GM12878 (cell line): ENCODE measurements around the gene MEGF11. TPM values are rescaled to one million over a fixed set of nuclear protein-coding genes. Genes with fewer than 3 reads are reported as not detected.

Experiments used
- ATAC-seq: fragments of 200-7000 bp; cut with Tn5 transposase; 3 replicates; pipeline ENCODE4 v1.9.1; 2020; ENCODE audit warnings: mild to moderate bottlenecking, moderate library complexity
- BruUV-seq: library from RNA; stranded (reverse); fragments of 400-500 nt; replicated peaks from 2 replicates; lab custom pipeline; 2021; lab: Mats Ljungman, UMichigan
- CTCF ChIA-PET: fragments of 300-600 bp; sonication (Branson Sonifier 250); formaldehyde crosslinking; extraction: SDS; loops from one replicate; lab custom pipeline; 2021; ENCODE audit warnings: inconsistent platforms; lab: Yijun Ruan, JAX
- POLR2A ChIA-PET: fragments of 350-600 bp; formaldehyde crosslinking; extraction: SDS; loops from one replicate; lab custom pipeline; 2021; ENCODE audit warnings: inconsistent platforms; lab: Charles Lee
- RAD21 ChIA-PET: fragments of 300-600 bp; sonication (Branson Sonifier 250); formaldehyde crosslinking; loops from one replicate; lab custom pipeline; 2023; ENCODE audit warnings: antibody characterized with exemption; ENCODE audit not compliant: unreplicated experiment; lab: Charles Lee
- SMC1A ChIA-PET: fragments of 300-600 bp; sonication (Branson Sonifier 250); formaldehyde crosslinking; loops from one replicate; lab custom pipeline; 2023; ENCODE audit not compliant: unreplicated experiment, uncharacterized antibody; lab: Charles Lee
- DNase-seq: peaks from one replicate; pipeline ENCODE4 v3.0.0-alpha.2; 2011; ENCODE audit warnings: low read depth, low spot score
- FAIRE-seq: peaks from 3 replicates; lab custom pipeline; 2011; peaks lifted over from hg19 to GRCh38; lab: Jason Lieb, UNC
- H2AFZ ChIP-seq: 2 replicates; pipeline ENCODE4 v1.6.0; 2011; ENCODE audit warnings: low read depth, low read length, control low read depth; ENCODE audit not compliant: control insufficient read depth
- H3K27ac ChIP-seq: 2 replicates; pipeline ENCODE4 v1.5.1; 2011; ENCODE audit warnings: control low read depth; ENCODE audit not compliant: control insufficient read depth, insufficient read depth
- H3K27me3 ChIP-seq, 2 experiments: replicated peaks in 1 of 2; 2 replicates each; pipeline versions ENCODE4 v1.6.0 to v1.6.1; 2011; ENCODE audit warnings: low read length in 1 of 2; ENCODE audit not compliant: control insufficient read depth in 2 of 2, insufficient read depth in 2 of 2
- H3K36me3 ChIP-seq, 2 experiments: 2 replicates each; pipeline ENCODE4 v1.5.1; 2011; ENCODE audit warnings: low read length in 1 of 2; ENCODE audit not compliant: control insufficient read depth in 2 of 2, insufficient read depth in 2 of 2
- H3K4me1 ChIP-seq: 2 replicates; pipeline ENCODE4 v1.6.1; 2011; ENCODE audit warnings: mild to moderate bottlenecking, low read length, moderate library complexity, mixed read lengths; ENCODE audit not compliant: control insufficient read depth, insufficient read depth
- H3K4me2 ChIP-seq: 2 replicates; pipeline ENCODE4 v1.6.0; 2011; ENCODE audit warnings: control low read depth; ENCODE audit not compliant: control insufficient read depth, insufficient read depth
- H3K4me3 ChIP-seq: fragments of 200-600 bp; sonication (generic); 2 replicates; pipeline ENCODE4 v1.5.1; 2016
- H3K79me2 ChIP-seq: 2 replicates; pipeline ENCODE4 v1.6.0; 2011; ENCODE audit warnings: low read length; ENCODE audit not compliant: control insufficient read depth, insufficient read depth
- H3K9ac ChIP-seq: 2 replicates; pipeline ENCODE4 v1.8.0; 2011; ENCODE audit warnings: low read length, control low read depth, mixed read lengths; ENCODE audit not compliant: control insufficient read depth, insufficient read depth
- H3K9me3 ChIP-seq: replicated peaks from 3 replicates; pipeline ENCODE4 v1.5.1; 2011; ENCODE audit warnings: mild to moderate bottlenecking, low read length; ENCODE audit not compliant: control insufficient read depth, insufficient read depth
- H4K20me1 ChIP-seq: 2 replicates; pipeline ENCODE4 v1.6.0; 2011; ENCODE audit not compliant: control insufficient read depth, insufficient read depth
- ATF7 ChIP-seq: fragments of 450-650 bp; IDR thresholded peaks from 2 replicates; pipeline ENCODE4 v1.6.1; 2016; ENCODE audit warnings: low read depth, mild to moderate bottlenecking
- EED ChIP-seq: sonication (generic); IDR thresholded peaks from 2 replicates; pipeline ENCODE4 v1.6.1; 2016; ENCODE audit warnings: antibody characterized with exemption, low read depth
- GATAD2B ChIP-seq: fragments of 450-650 bp; conservative IDR thresholded peaks from 2 replicates; pipeline ENCODE4 v1.6.1; 2017; ENCODE audit warnings: low read depth, mild to moderate bottlenecking, moderate library complexity
- IKZF1 ChIP-seq: fragments of 450-650 bp; conservative IDR thresholded peaks from 2 replicates; pipeline ENCODE4 v1.6.1; 2017; ENCODE audit warnings: antibody characterized with exemption, mild to moderate bottlenecking
- IKZF2 ChIP-seq, 2 experiments: fragments of 450-650 bp; IDR thresholded peaks; 2 replicates each; pipeline ENCODE4 v1.6.1; 2017; ENCODE audit warnings: mild to moderate bottlenecking in 2 of 2, moderate library complexity in 2 of 2
- MTA2 ChIP-seq: fragments of 450-650 bp; IDR thresholded peaks from 2 replicates; pipeline ENCODE4 v1.6.1; 2016; ENCODE audit warnings: low read depth, mild to moderate bottlenecking, moderate library complexity
- NBN ChIP-seq: fragments of 450-650 bp; IDR thresholded peaks from 2 replicates; pipeline ENCODE4 v1.6.1; 2016
- PKNOX1 ChIP-seq: fragments of 450-650 bp; IDR thresholded peaks from 2 replicates; pipeline ENCODE4 v1.6.1; 2016; ENCODE audit warnings: mild to moderate bottlenecking
- POLR2AphosphoS5 ChIP-seq: IDR thresholded peaks from 2 replicates; pipeline ENCODE4 v1.6.1; 2011; ENCODE audit warnings: mild to moderate bottlenecking, low read length, inconsistent platforms
- RAD21 ChIP-seq: IDR thresholded peaks from 2 replicates; pipeline ENCODE4 v1.6.1; 2011; ENCODE audit warnings: mild to moderate bottlenecking, low read depth, low read length, moderate library complexity; ENCODE audit not compliant: insufficient read depth
- RELB ChIP-seq: fragments of 450-650 bp; IDR thresholded peaks from 2 replicates; pipeline ENCODE4 v1.6.1; 2017; ENCODE audit warnings: low read depth, mild to moderate bottlenecking, moderate library complexity
- SMAD5 ChIP-seq: IDR thresholded peaks from 2 replicates; pipeline ENCODE4 v1.6.1; 2016; ENCODE audit warnings: antibody characterized with exemption, low read depth
- SPI1 ChIP-seq: IDR thresholded peaks from 2 replicates; pipeline ENCODE4 v1.6.1; 2011; ENCODE audit warnings: low read depth, mild to moderate bottlenecking, low read length, moderate library complexity, borderline replicate concordance; ENCODE audit not compliant: insufficient read depth
- TCF12 ChIP-seq: IDR thresholded peaks from 2 replicates; pipeline ENCODE4 v1.6.1; 2011; ENCODE audit warnings: low read depth, mild to moderate bottlenecking, low read length
- YY1 ChIP-seq: IDR thresholded peaks from 2 replicates; pipeline ENCODE4 v1.6.1; 2011; ENCODE audit warnings: low read depth, mild to moderate bottlenecking, low read length
- ZNF687 ChIP-seq: fragments of 450-650 bp; IDR thresholded peaks from 2 replicates; pipeline ENCODE4 v1.6.1; 2017; ENCODE audit warnings: mild to moderate bottlenecking, moderate library complexity
- WGBS: methylation state at CpG from one replicate; pipeline ENCODE4 v1.1.6; 2016; ENCODE audit warnings: low lambda C conversion rate; ENCODE audit not compliant: insufficient replicate concordance, insufficient coverage; ENCODE audit errors: missing lambda C conversion rate; 5-methylcytosine and 5-hydroxymethylcytosine counted together
- in situ Hi-C: fragments of 300-500 bp; cut with MboI; formaldehyde crosslinking; loops from 9 replicates; pipeline ENCODE4 v1.14.3; 2018; ENCODE audit warnings: mixed read lengths
- intact Hi-C: fragments of 100-400 bp; cut with micrococcal nuclease; formaldehyde crosslinking; loops from one replicate; pipeline ENCODE4 v1.14.2; 2022; ENCODE audit not compliant: unreplicated experiment
- polyA plus RNA-seq, 11 experiments: library from polyadenylated mRNA; depleted of rRNA in 4 of 11; unstranded in 6 of 11; stranded (reverse) in 5 of 11; fragments of >200 nt; fragmentation: Nextera tagmentation in 4 of 11; fragmentation: Illumina TruSeq in 1 of 11; extraction: Ambion mirVana in 4 of 11; extraction: Trizol in 1 of 11; gene quantifications; 1 replicate in 1 of 11; 2 replicates in 10 of 11; pipeline versions ENCODE4 v1.2.1 to v1.2.3, GENCODE V29; 2011 to 2016; ENCODE audit warnings: inconsistent platforms in 2 of 11, missing spikeins in 2 of 11, low read depth in 1 of 11
- total RNA-seq, 4 experiments: library from RNA; depleted of rRNA in 3 of 4; stranded (reverse); fragments of >200 nt in 3 of 4; fragmentation: Illumina TruSeq in 1 of 4; extraction: Trizol in 1 of 4; gene quantifications; 2 replicates each; pipeline versions ENCODE4 v1.2.1 to v1.2.3, GENCODE V29; 2013 to 2021

Gene MEGF11
- total and polyA plus RNA-seq, 10 of the 15 experiments (the other 5 are each of a cell fraction or from before 2014, with no cell fraction given): 0.03 to 1.7 (median 0.49) TPM

- no peak for FAIRE-seq
- Histone ChIP-seq H3K79me2 (no peaks in the 10 kb centered on the region), H3K4me2 (peak overlapping the region; percentile 33; the same call in 1 of the 2 replicates), H3K4me1 (peaks cover 27% of the 10 kb centered on the region), H3K36me3 (peaks cover 2 to 23% of the 10 kb centered on the region in 2 experiments; a peak in 3 of 4 replicates), H3K9me3 (no peaks in the 10 kb centered on the region), H2AFZ (no peak overlapping the region; the same call in 1 of the 2 replicates), H3K27me3 (no peaks in the 10 kb centered on the region), H3K27ac (peak overlapping the region; percentile 63), H3K4me3 (no peak overlapping the region), H3K9ac (no peak overlapping the region), H4K20me1 (no peaks in the 10 kb centered on the region)
- ChIA-PET SMC1A (interaction anchor here (0.8 to 7.6 kb wide), 11 partner anchors 9 to 183 kb away, joined by 3 to 70 read pairs (median 4); partner anchors contain the start of gene RAB11A), CTCF (interaction anchor here (0.6 to 3.1 kb wide), 6 partner anchors 14 to 291 kb away, joined by 3 to 19 read pairs (median 5); no protein-coding TSS in a partner anchor), POLR2A (interaction anchor here (0.9 to 2.5 kb wide), 7 partner anchors 9 to 261 kb away, joined by 3 to 15 read pairs (median 7); partner anchors contain the start of gene RAB11A), RAD21 (interaction anchor here (0.6 to 5.2 kb wide), 8 partner anchors 11 to 393 kb away, joined by 3 to 57 read pairs (median 4); no protein-coding TSS in a partner anchor)
- in situ Hi-C loops (no loop called here), intact Hi-C loops (no loop called here)
- 0% methylated on average over 1 of the region's 1 CpG for WGBS
- BruUV-seq: no TSS peak
- DNase-seq: peak; percentile 57
- peak; percentile 93 for ATAC-seq
- peak; percentile 76; the same call in 1 of the 2 replicates for TF ChIP-seq EED
- no peak for TF ChIP-seq YY1
- peak; percentile 68 for TF ChIP-seq IKZF1
- TF ChIP-seq ZNF687: no peak
- TF ChIP-seq TCF12: peak; percentile 73
- TF ChIP-seq NBN: 0 out of 2 replicates have a peak, but pooled peaks have one; percentile 17
- no peak for TF ChIP-seq SMAD5
- TF ChIP-seq POLR2AphosphoS5: no peak
- TF ChIP-seq ATF7: peak; percentile 35; the same call in 1 of the 2 replicates
- TF ChIP-seq SPI1: peak; percentile 17; the same call in 1 of the 2 replicates
- 0 out of 2 replicates have a peak, but pooled peaks have one; percentile 33 for TF ChIP-seq GATAD2B
- TF ChIP-seq PKNOX1: 0 out of 2 replicates have a peak, but pooled peaks have one; percentile 18
- TF ChIP-seq RELB: peak; percentile 62; the same call in 1 of the 2 replicates
- no peak for TF ChIP-seq RAD21
- TF ChIP-seq MTA2: 0 out of 2 replicates have a peak, but pooled peaks have one; percentile 15
- TF ChIP-seq IKZF2 (IDR thresholded peaks at IDR 0.05): peak; percentile 53 to 56; a peak in 2 of 4 replicates
Observed at GRCh38 chr15:65902373-65902772, 351.2 kb downstream of the MEGF11 start.
